ENCODE data around the gene RNMT.

GRCh38 chr18:13725566-13726231, 774 bp upstream of the RNMT start:
- TF ChIP-seq POLR2A (IDR thresholded peaks at IDR 0.05; ENCODE audit: low read depth, low read length) (no peak), PAX5 (IDR thresholded peaks at IDR 0.05; ENCODE audit: insufficient read depth, low read length, severe bottlenecking) (no peak), TAF1 (IDR thresholded peaks at IDR 0.05; ENCODE audit: low read depth, low read length) (no peak), POLR2AphosphoS5 (IDR thresholded peaks at IDR 0.05; ENCODE audit: low read depth, low read length) (no peak)

Data from GM12891 (cell line).